HPDE6-E6E7 (cell line): Measurements from ENCODE around the gene FOLH1.
"Not testable (repeated sequence)": the region's sequence is repeated elsewhere in the genome, so short reads cannot be mapped to it uniquely, and the experiment has no call there.

Experiments used
- DNase-seq: peaks from one replicate; pipeline ENCODE4 v3.0.0; 2011; ENCODE audit warnings: missing footprints; ENCODE audit errors: extremely low spot score

FOLH1 gene

DNA sequence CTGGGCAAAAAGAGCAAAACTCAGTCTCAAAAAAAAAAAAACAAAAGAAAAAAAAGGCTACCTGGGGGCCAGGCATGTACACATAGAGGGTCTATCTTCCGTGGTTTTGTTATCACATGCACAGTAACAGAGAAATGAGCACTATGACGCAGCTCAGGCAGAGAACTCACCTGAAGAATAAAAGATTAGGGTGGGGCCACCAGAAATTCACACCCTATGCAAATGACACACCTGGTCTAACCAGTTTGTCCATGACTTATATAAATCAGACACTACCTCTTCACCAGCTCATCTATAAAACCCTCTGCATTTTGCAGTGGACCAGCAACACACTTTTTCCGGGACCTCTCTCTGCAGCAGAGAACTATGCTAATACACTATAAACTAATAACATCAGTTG, 30.5 kb downstream of the FOLH1 start:
- DNase-seq = peak; percentile 5

DNA sequence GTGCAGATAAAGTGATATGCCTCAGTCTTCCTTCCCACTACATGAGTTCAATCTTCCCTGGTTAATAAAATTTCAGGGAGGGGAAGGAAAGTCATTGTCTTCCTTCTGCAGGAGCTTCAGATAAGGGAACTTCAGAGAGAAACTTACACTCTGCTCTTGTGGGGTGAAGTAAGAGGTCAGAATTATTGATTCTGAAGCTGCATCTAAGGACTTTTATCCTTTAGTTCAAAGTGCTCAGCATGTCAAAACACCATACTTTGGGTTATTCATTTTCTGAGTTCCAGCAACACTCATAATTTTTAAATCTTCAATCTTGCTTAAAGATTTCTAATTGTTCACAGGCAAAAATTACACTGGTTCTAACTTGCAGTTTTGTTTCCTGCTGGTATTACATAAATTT, 33.0 kb downstream of the FOLH1 start:
- not testable (repeated sequence) for DNase-seq

DNA sequence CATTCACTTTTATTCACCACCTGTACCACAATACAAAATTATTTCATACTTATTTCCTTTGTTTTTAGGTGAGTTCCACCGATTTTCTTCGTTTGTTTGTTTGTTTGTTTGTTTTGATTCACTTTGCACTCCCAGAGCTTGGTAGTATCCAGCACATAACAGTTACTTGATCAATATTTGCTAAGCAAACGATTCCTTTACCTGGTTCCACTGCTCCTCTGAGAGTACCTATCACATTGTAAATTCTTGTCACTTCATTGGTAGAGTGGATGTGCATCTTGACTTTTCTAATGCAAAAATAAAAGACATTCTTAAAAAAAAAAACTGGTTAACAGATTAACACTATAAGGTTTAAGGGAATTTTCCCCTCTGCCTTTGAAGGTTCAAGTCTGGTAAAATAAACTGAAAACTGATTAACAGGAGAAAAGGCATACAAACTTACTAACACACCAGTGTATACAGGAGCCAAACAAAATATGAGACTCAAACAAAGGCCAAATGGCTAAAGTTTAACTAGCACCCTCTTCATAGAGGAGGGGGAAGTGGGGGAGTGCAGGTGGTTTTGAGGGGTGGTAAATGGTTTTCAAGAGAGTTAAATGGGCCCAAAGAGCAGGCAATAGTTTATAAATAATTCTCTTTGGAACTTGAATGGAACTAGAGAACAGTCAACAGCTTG, 33.6 kb downstream of the FOLH1 start:
- DNase-seq = not testable (repeated sequence)

DNA sequence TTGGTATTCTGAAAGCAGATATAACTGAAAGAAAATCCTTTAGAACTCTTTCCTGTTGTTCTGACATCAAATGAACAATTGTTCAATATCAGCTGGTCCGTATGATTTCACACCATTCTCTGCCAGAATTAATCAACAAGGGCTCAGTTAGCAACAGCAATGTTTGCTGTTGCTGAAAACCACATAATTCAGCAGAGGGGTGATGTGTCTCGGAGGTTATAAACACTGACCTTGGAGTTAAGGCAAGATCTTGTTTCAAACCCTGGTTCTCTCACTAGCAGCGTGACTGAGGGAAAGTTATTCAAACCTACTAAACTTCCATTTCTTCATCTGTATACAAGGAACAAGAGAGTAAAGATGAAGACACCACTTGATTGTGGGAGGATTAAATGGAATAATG, 36.8 kb downstream of the FOLH1 start:
- DNase-seq = not testable (repeated sequence)

DNA sequence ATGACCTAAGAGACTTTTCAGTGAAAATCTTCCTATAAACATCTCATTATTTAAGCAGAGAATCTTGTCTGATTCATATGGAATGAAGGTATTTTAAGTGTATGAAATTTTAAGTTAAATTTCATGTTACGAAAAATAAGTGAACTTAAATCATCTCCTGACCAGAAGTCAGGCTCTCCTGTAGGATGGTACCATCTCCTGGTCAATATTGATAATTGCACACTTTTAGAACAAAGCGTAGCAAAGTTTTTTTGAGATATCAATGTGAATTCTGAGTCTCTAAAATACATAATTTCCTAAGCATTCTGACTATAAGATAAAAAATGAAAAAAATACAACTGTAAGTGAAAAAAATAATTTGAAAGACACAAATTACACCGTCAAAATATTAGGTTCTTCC, 38.8 kb downstream of the FOLH1 start:
- DNase-seq = not testable (repeated sequence)

DNA sequence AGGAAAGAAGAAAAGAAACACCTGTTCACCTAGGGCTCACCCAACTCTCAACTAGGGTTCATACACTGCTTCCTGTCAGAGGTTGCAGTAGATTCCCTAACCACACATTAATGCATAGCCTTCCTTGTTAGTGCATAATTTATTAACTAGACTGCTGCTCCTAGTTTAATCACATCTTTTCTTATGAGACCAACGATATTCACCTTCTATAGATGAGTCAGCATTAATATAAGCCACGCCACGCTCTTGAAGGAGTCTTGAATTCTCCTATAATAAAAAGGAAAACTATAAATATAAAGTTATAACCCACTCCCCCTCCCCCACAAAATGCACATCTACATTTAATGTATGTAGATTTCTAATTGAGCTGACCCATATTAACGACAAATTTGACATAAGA, 39.4 kb downstream of the FOLH1 start:
- DNase-seq = not testable (repeated sequence)

DNA sequence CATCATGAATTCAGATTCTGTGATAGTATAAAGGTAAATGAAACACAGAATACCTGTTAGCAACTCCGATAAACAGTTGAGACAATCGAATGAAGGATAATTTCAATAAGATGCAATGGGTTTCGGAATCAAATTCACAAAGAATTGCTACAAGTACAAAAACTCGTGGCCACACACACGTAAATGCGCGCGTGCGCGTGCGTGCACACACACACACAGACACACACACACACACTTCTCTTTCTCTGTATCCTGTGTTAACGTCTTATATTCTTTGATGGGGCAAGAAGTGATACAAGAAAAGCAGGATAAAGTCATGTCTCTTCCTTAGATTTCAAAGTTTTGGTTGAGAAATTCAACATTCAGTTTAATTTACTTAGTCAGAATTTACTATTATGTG, 57.2 kb downstream of the FOLH1 start:
- DNase-seq = no peak

DNA sequence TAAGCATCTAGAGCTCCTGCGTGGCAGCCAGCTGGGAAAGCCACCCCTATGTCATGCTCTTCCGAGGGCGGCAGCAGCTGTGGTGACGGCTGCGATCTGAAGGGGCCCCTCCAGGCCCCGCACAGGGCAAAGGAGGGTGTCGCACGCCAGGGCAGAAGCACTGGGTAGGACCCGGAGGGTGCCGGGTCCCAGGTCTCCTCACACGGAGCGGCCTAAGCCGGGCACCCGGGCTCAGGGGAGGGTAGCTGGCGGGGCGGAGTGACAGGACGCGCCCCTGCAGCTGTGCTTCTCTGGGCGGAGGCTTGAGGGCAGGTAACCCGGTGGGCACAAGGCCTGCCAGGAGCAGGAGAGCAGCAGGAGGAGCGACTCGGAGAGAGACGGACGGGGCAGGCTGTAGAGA, 106.0 kb downstream of the FOLH1 start:
- not testable (repeated sequence) for DNase-seq
